Gastrocnemius medialis (tissue), 4 donors: Measurements from ENCODE around the gene TTYH3. TPM values are rescaled to one million over a fixed set of nuclear protein-coding genes. Genes with fewer than 3 reads are reported as not detected.

Experiments
- ATAC-seq, 2 donors: fragments of 150-250 bp; one replicate each; pipeline ENCODE4 v1.9.1; 2016
- DNase-seq, 2 donors: peaks; one replicate each; pipeline ENCODE4 v3.0.0-alpha.2; 2019
- H3K27ac ChIP-seq, 4 donors: fragments of 200-600 bp; sonication (generic); 1 replicate in 1 of 4; 2 replicates in 3 of 4; pipeline ENCODE4 v1.5.1; 2016 to 2018; ENCODE audit warnings: mild to moderate bottlenecking in 2 of 4, moderate library complexity in 1 of 4
- H3K27me3 ChIP-seq, 3 donors: fragments of 200-600 bp; sonication (generic) in 2 of 3; 1 replicate in 1 of 3; 2 replicates in 2 of 3; pipeline versions ENCODE4 v1.5.1 to v1.6.0; 2016 to 2019; ENCODE audit warnings: mild to moderate bottlenecking in 1 of 3, moderate library complexity in 1 of 3
- H3K36me3 ChIP-seq, 2 donors: fragments of 200-600 bp; sonication (generic) in 1 of 2; one replicate each; pipeline ENCODE4 v1.5.1; 2017 to 2018
- H3K4me1 ChIP-seq, 2 donors: fragments of 200-600 bp; sonication (generic) in 1 of 2; one replicate each; pipeline ENCODE4 v1.5.1; 2016 to 2017; ENCODE audit warnings: mild to moderate bottlenecking in 2 of 2
- H3K4me3 ChIP-seq, 4 donors: fragments of 200-600 bp; sonication (generic) in 3 of 4; 1 replicate in 1 of 4; 2 replicates in 3 of 4; pipeline ENCODE4 v1.5.1; 2016 to 2019; ENCODE audit warnings: mild to moderate bottlenecking in 2 of 4
- H3K9me3 ChIP-seq, 3 donors: fragments of 200-600 bp; sonication (generic) in 2 of 3; 1 replicate in 1 of 3; 2 replicates in 2 of 3; pipeline ENCODE4 v1.5.1; 2016 to 2019
- CTCF ChIP-seq, 5 experiments: fragments of 450-650 bp in 3 of 5; fragments of 200-600 bp in 2 of 5; sonication (generic) in 2 of 5; IDR thresholded peaks in 4 of 5; conservative IDR thresholded peaks in 1 of 5; 1 replicate in 4 of 5; 2 replicates in 1 of 5; pipeline ENCODE4 v1.5.1; 2016 to 2019; ENCODE audit warnings: antibody characterized with exemption in 5 of 5, mild to moderate bottlenecking in 3 of 5, moderate library complexity in 3 of 5
- POLR2A ChIP-seq, 2 donors: fragments of 450-650 bp; IDR thresholded peaks; one replicate each; pipeline ENCODE4 v1.6.1; 2017; ENCODE audit warnings: antibody characterized with exemption in 2 of 2, mild to moderate bottlenecking in 2 of 2, moderate library complexity in 2 of 2
- in situ Hi-C, 4 donors: fragments of 200-750 bp; cut with MboI; loops; one replicate each; pipeline versions ENCODE4 v1.15.0 to v1.8.0; 2017; ENCODE audit warnings: low sequenced_read_pairs in 4 of 4
- intact Hi-C: fragments of 100-400 bp; cut with DNase I; formaldehyde crosslinking; loops from one replicate; pipeline ENCODE4 v1.15.1; 2023; ENCODE audit warnings: low total_unique reads
- total RNA-seq, 4 donors: library from RNA; depleted of rRNA; stranded (reverse); fragments of >200 nt; gene quantifications; one replicate each; pipeline versions ENCODE4 v1.1.0 to v1.2.3, GENCODE V29; 2016

The TTYH3 gene
- total RNA-seq, 4 donors from 2014 or later = 2.9 to 14.8 (median 5.2) TPM

DNA sequence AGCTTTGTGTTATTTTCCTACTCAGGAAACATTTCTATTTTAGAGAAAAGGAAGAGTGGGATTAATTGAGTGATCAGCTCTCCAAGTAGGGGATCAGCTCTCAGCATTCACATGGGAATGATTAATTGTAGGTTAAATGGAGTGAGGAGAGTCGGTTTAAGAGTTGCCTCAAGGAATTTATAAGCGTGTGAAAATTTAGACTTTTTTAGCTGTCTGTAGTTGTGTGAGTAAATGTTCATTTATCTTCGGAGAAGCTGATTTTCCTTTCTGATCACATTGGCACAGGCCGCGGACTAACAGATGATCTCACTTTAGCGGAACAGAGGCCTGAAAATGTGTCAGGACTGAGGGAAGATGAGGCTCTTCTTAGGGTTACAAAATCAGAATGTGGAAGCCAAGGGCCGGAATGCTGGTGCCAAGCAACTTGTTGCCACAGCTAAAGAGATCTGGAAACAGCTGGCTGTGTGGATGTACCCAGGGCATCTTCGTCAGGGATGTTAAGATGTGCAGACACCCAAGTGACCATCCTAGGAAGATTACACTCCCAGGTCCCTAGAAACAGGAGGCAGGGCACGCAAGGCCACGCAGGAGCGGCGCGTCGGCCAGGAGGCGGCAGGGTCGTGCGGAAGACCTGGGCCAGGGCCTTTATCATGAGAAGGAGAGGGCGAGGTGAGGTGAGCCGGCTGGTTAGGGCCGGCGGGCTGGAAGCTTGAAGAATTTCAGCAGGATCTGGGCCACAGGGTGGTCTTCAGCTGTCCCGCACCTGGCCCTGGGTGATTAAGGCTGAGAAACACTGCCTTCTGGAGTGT lies 35.1 kb upstream of the TTYH3 start:
- no peak overlapping the region for H3K27ac ChIP-seq
- H3K4me3 ChIP-seq = no peak overlapping the region
- no peak for ATAC-seq
- TF ChIP-seq POLR2A (IDR thresholded peaks at IDR 0.05) = no peak
- H3K9me3 ChIP-seq = no peaks in the 10 kb centered on the region
- no peak for DNase-seq
- no peaks in the 10 kb centered on the region for H3K4me1 ChIP-seq
- in situ Hi-C loops = no loop called here
- H3K27me3 ChIP-seq = no peaks in the 10 kb centered on the region
- intact Hi-C loops = no loop called here
- peaks cover 0 to 34% of the 10 kb centered on the region in 2 donors for H3K36me3 ChIP-seq

DNA sequence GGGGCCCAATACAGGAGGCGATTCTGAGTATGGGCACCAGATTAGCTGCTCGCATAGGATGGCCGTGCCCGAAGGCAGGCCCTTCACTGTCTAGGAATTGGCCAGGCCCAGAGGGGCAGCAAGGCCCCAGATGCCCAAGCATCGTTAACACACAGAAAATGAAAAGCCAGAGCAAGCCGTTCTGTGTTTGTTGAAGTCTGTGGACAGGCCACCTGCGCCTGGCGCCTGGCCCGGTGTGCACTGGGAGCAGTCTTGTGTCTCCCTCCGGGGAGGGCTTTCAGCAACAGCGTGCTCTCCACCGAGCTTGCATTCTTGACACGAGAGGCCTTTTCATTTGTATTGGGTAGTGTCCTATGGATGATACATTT lies 34.5 kb upstream of the TTYH3 start:
- in situ Hi-C loops (no loop called here), intact Hi-C loops (no loop called here)
- no peak for TF ChIP-seq POLR2A (IDR thresholded peaks at IDR 0.05)
- no peak for TF ChIP-seq CTCF (IDR thresholded peaks at IDR 0.05 in 4 of 5, conservative IDR thresholded peaks at IDR 0.05 in 1 of 5)
- H3K27ac ChIP-seq = no peak overlapping the region
- ATAC-seq (no peak), DNase-seq (no peak)
- no peaks in the 10 kb centered on the region for H3K9me3 ChIP-seq
- H3K4me3 ChIP-seq = no peak overlapping the region
- no peaks in the 10 kb centered on the region for H3K4me1 ChIP-seq
- peaks cover 0 to 34% of the 10 kb centered on the region in 2 donors for H3K36me3 ChIP-seq
- H3K27me3 ChIP-seq = no peaks in the 10 kb centered on the region

DNA sequence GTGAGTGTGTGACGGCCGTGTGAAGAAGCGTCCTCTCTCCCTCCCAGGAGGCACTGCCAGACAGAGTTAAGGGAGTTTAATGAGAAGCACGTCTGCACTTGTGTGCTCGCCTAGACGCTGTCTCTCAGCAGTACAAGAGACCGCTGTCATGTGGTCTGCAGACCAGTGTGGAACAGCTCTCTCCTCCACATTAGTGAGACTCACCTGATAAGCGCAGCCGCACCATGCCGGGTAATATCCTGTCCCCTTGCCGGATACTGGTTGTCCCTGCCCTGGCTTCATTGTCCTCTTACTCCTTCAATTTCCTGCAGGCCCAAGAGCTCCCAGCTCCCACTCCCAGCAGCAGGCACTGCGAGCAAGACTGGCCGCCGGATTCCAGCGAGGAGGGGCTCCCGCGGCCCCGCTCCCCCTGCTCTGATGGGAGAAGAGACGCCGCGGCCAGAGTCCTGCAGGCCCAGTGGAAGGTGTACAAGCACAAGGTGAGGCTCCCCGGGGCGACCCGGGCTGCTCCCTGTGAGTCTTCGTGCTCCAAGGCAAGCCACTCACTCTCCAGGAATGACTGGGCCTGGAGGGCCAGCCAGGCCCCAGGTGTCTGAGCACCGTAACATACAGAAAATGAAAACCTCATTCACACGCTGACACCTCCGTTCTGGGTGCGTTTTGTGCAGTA lies 33.5 kb upstream of the TTYH3 start:
- ATAC-seq (no peak), DNase-seq (no peak)
- no peaks in the 10 kb centered on the region for H3K27me3 ChIP-seq
- no peaks in the 10 kb centered on the region for H3K4me1 ChIP-seq
- no peaks in the 10 kb centered on the region for H3K9me3 ChIP-seq
- peaks cover 0 to 28% of the 10 kb centered on the region in 2 donors for H3K36me3 ChIP-seq
- no peak overlapping the region for H3K27ac ChIP-seq
- in situ Hi-C loops (no loop called here), intact Hi-C loops (no loop called here)
- H3K4me3 ChIP-seq = no peak overlapping the region
- TF ChIP-seq CTCF (IDR thresholded peaks at IDR 0.05 in 4 of 5, conservative IDR thresholded peaks at IDR 0.05 in 1 of 5) = no peak
- no peak for TF ChIP-seq POLR2A (IDR thresholded peaks at IDR 0.05)

DNA sequence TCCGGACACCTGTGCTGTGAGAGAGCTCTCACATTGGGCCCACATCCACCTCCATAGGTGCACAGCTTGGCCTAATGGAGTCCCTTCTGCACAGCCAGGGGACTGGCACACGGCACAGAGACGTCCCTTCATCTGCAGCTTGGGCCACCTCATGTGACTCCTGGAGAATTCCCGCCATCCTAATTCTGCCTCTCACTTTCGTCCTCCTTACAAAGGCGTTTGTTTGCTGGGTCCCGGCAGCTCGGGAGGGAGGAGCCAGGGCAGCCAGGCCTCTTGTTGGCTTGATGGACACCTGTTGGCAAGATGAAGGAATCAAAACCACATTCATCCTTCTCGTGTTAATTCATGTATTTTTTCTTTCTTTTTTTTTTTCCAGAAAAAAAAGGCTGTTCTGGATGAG lies 30.7 kb upstream of the TTYH3 start:
- Histone ChIP-seq H3K27ac (no peak overlapping the region), H3K27me3 (no peaks in the 10 kb centered on the region), H3K36me3 (peaks cover 0 to 14% of the 10 kb centered on the region in 2 donors), H3K4me1 (no peaks in the 10 kb centered on the region), H3K4me3 (no peak overlapping the region), H3K9me3 (no peaks in the 10 kb centered on the region)
- TF ChIP-seq POLR2A (IDR thresholded peaks at IDR 0.05) (no peak), CTCF (IDR thresholded peaks at IDR 0.05 in 4 of 5, conservative IDR thresholded peaks at IDR 0.05 in 1 of 5) (no peak)
- no peak for ATAC-seq
- no peak for DNase-seq
- intact Hi-C loops (no loop called here), in situ Hi-C loops (no loop called here)

GRCh38 chr7:2601907-2602306 lies 29.9 kb upstream of the TTYH3 start:
- in situ Hi-C loops = no loop called here
- Histone ChIP-seq H3K4me1 (peaks cover 0 to 4% of the 10 kb centered on the region in 2 donors), H3K36me3 (peaks cover 0 to 14% of the 10 kb centered on the region in 2 donors), H3K4me3 (no peak overlapping the region), H3K27me3 (no peaks in the 10 kb centered on the region), H3K27ac (no peak overlapping the region), H3K9me3 (no peaks in the 10 kb centered on the region)
- ATAC-seq (no peak), DNase-seq (no peak)
- TF ChIP-seq CTCF (IDR thresholded peaks at IDR 0.05 in 4 of 5, conservative IDR thresholded peaks at IDR 0.05 in 1 of 5) = no peak
- intact Hi-C loops = no loop called here
